Left ventricle myocardium superior (tissue), 1 donor: ENCODE results near the gene RNASE2. TPM values are rescaled to one million over a fixed set of nuclear protein-coding genes. Genes with fewer than 3 reads are reported as not detected.

Experiments
- total RNA-seq: library from RNA; stranded (reverse); fragmentation: NEBNext Ultra II Directional; extraction: Animal tissue kit (Norgen Biotek cat#: 25700); gene quantifications from one replicate; pipeline ENCODE4 v1.2.1, GENCODE V29; 2021
- donor health status: DM: no; HTN: yes; CAD: no; lungs with severe emphysema.

RNASE2 gene
- total RNA-seq, 1 donor from 2014 or later, result 2.9 TPM

Other genes with a start within 250 kb of the RNASE2 start
- not detected for gene EDDM3A, start 209.6 kb upstream of the RNASE2 start, total RNA-seq
- not detected for gene EDDM3B, start 187.1 kb upstream of the RNASE2 start, total RNA-seq
- gene RNASE6, start 174.2 kb upstream of the RNASE2 start, total RNA-seq, result 6.1 TPM
- 283 TPM for gene RNASE1, start 152.6 kb upstream of the RNASE2 start, total RNA-seq
- not detected for gene RNASE3, start 64.1 kb upstream of the RNASE2 start, total RNA-seq
- 44.4 TPM for gene METTL17, start 34.5 kb downstream of the RNASE2 start, total RNA-seq
- not detected for gene SLC39A2, start 43.8 kb downstream of the RNASE2 start, total RNA-seq
- gene NDRG2, start 69.6 kb downstream of the RNASE2 start, total RNA-seq, result 315 TPM
- gene TPPP2, start 74.7 kb downstream of the RNASE2 start, total RNA-seq, result 1.2 TPM
- not detected for gene RNASE13, start 79.3 kb downstream of the RNASE2 start, total RNA-seq
- gene RNASE7, start 86.9 kb downstream of the RNASE2 start, total RNA-seq, result not detected
- gene RNASE8, start 102.3 kb downstream of the RNASE2 start, total RNA-seq, result not detected
- 23.1 TPM for gene ARHGEF40, start 114.8 kb downstream of the RNASE2 start, total RNA-seq
- gene ZNF219, start 143.2 kb downstream of the RNASE2 start, total RNA-seq, result 57.0 TPM
- gene TMEM253, start 145.6 kb downstream of the RNASE2 start, total RNA-seq, result 0.20 TPM
- not detected for gene OR5AU1, start 200.6 kb downstream of the RNASE2 start, total RNA-seq